GM12878 (cell line): ENCODE measurements around the gene USH2A. TPM values are rescaled to one million over a fixed set of nuclear protein-coding genes. Genes with fewer than 3 reads are reported as not detected.

ENCODE experiments used
- ATAC-seq: fragments of 200-7000 bp; cut with Tn5 transposase; 3 replicates; pipeline ENCODE4 v1.9.1; 2020; ENCODE audit warnings: mild to moderate bottlenecking, moderate library complexity
- BruUV-seq: library from RNA; stranded (reverse); fragments of 400-500 nt; replicated peaks from 2 replicates; lab custom pipeline; 2021; lab: Mats Ljungman, UMichigan
- CTCF ChIA-PET: fragments of 300-600 bp; sonication (Branson Sonifier 250); formaldehyde crosslinking; extraction: SDS; loops from one replicate; lab custom pipeline; 2021; ENCODE audit warnings: inconsistent platforms; lab: Yijun Ruan, JAX
- POLR2A ChIA-PET: fragments of 350-600 bp; formaldehyde crosslinking; extraction: SDS; loops from one replicate; lab custom pipeline; 2021; ENCODE audit warnings: inconsistent platforms; lab: Charles Lee
- RAD21 ChIA-PET: fragments of 300-600 bp; sonication (Branson Sonifier 250); formaldehyde crosslinking; loops from one replicate; lab custom pipeline; 2023; ENCODE audit warnings: antibody characterized with exemption; ENCODE audit not compliant: unreplicated experiment; lab: Charles Lee
- SMC1A ChIA-PET: fragments of 300-600 bp; sonication (Branson Sonifier 250); formaldehyde crosslinking; loops from one replicate; lab custom pipeline; 2023; ENCODE audit not compliant: unreplicated experiment, uncharacterized antibody; lab: Charles Lee
- DNase-seq: peaks from one replicate; pipeline ENCODE4 v3.0.0-alpha.2; 2011; ENCODE audit warnings: low read depth, low spot score
- FAIRE-seq: peaks from 3 replicates; lab custom pipeline; 2011; peaks lifted over from hg19 to GRCh38; lab: Jason Lieb, UNC
- H2AFZ ChIP-seq: 2 replicates; pipeline ENCODE4 v1.6.0; 2011; ENCODE audit warnings: low read depth, low read length, control low read depth; ENCODE audit not compliant: control insufficient read depth
- H3K27ac ChIP-seq: 2 replicates; pipeline ENCODE4 v1.5.1; 2011; ENCODE audit warnings: control low read depth; ENCODE audit not compliant: control insufficient read depth, insufficient read depth
- H3K27me3 ChIP-seq, 2 experiments: replicated peaks in 1 of 2; 2 replicates each; pipeline versions ENCODE4 v1.6.0 to v1.6.1; 2011; ENCODE audit warnings: low read length in 1 of 2; ENCODE audit not compliant: control insufficient read depth in 2 of 2, insufficient read depth in 2 of 2
- H3K36me3 ChIP-seq, 2 experiments: 2 replicates each; pipeline ENCODE4 v1.5.1; 2011; ENCODE audit warnings: low read length in 1 of 2; ENCODE audit not compliant: control insufficient read depth in 2 of 2, insufficient read depth in 2 of 2
- H3K4me1 ChIP-seq: 2 replicates; pipeline ENCODE4 v1.6.1; 2011; ENCODE audit warnings: mild to moderate bottlenecking, low read length, moderate library complexity, mixed read lengths; ENCODE audit not compliant: control insufficient read depth, insufficient read depth
- H3K4me2 ChIP-seq: 2 replicates; pipeline ENCODE4 v1.6.0; 2011; ENCODE audit warnings: control low read depth; ENCODE audit not compliant: control insufficient read depth, insufficient read depth
- H3K4me3 ChIP-seq: fragments of 200-600 bp; sonication (generic); 2 replicates; pipeline ENCODE4 v1.5.1; 2016
- H3K79me2 ChIP-seq: 2 replicates; pipeline ENCODE4 v1.6.0; 2011; ENCODE audit warnings: low read length; ENCODE audit not compliant: control insufficient read depth, insufficient read depth
- H3K9ac ChIP-seq: 2 replicates; pipeline ENCODE4 v1.8.0; 2011; ENCODE audit warnings: low read length, control low read depth, mixed read lengths; ENCODE audit not compliant: control insufficient read depth, insufficient read depth
- H3K9me3 ChIP-seq: replicated peaks from 3 replicates; pipeline ENCODE4 v1.5.1; 2011; ENCODE audit warnings: mild to moderate bottlenecking, low read length; ENCODE audit not compliant: control insufficient read depth, insufficient read depth
- H4K20me1 ChIP-seq: 2 replicates; pipeline ENCODE4 v1.6.0; 2011; ENCODE audit not compliant: control insufficient read depth, insufficient read depth
- ATF3 ChIP-seq: IDR thresholded peaks from 2 replicates; pipeline ENCODE4 v1.6.1; 2011; ENCODE audit warnings: low read depth, mild to moderate bottlenecking, low read length, moderate library complexity, borderline replicate concordance; ENCODE audit errors: extremely low read depth
- ATF7 ChIP-seq: fragments of 450-650 bp; IDR thresholded peaks from 2 replicates; pipeline ENCODE4 v1.6.1; 2016; ENCODE audit warnings: low read depth, mild to moderate bottlenecking
- CBX3 ChIP-seq: fragments of 200-600 bp; sonication (generic); IDR thresholded peaks from 2 replicates; pipeline ENCODE4 v1.6.1; 2016; ENCODE audit warnings: low read depth, borderline replicate concordance
- CHD1 ChIP-seq: IDR thresholded peaks from 2 replicates; pipeline ENCODE4 v1.6.1; 2012; ENCODE audit warnings: low read depth, low read length, improper control_type of control experiment
- EGR1 ChIP-seq, 2 experiments: IDR thresholded peaks; 1 replicate in 1 of 2; 2 replicates in 1 of 2; pipeline ENCODE4 v1.6.1; 2011 to 2012; ENCODE audit warnings: low read depth in 2 of 2, low read length in 2 of 2, borderline replicate concordance in 1 of 2, mild to moderate bottlenecking in 1 of 2, moderate library complexity in 1 of 2
- EZH2 ChIP-seq: IDR thresholded peaks from 2 replicates; pipeline ENCODE4 v1.6.1; 2012; ENCODE audit warnings: low read depth, mild to moderate bottlenecking, control low read depth, inconsistent platforms, low read length, borderline replicate concordance; ENCODE audit not compliant: control insufficient read depth
- FOS ChIP-seq: IDR thresholded peaks from 3 replicates; pipeline ENCODE4 v1.6.1; 2011; ENCODE audit warnings: borderline replicate concordance; ENCODE audit not compliant: insufficient read length; ENCODE audit errors: extremely low read depth
- IRF3 ChIP-seq: fragments of 450-650 bp; IDR thresholded peaks from 2 replicates; pipeline ENCODE4 v1.6.1; 2014; ENCODE audit warnings: mild to moderate bottlenecking
- JUNB ChIP-seq: IDR thresholded peaks from 2 replicates; pipeline ENCODE4 v1.6.1; 2016; ENCODE audit warnings: antibody characterized with exemption, mild to moderate bottlenecking
- KAT2A ChIP-seq: conservative IDR thresholded peaks from 2 replicates; pipeline ENCODE4 v1.6.1; 2011; ENCODE audit warnings: low read depth, low read length; ENCODE audit not compliant: control insufficient read depth
- MTA3 ChIP-seq: IDR thresholded peaks from 2 replicates; pipeline ENCODE4 v1.6.1; 2012; ENCODE audit warnings: low read length, inconsistent platforms, borderline replicate concordance
- PAX8 ChIP-seq: fragments of 450-650 bp; IDR thresholded peaks from 2 replicates; pipeline ENCODE4 v1.6.1; 2017; ENCODE audit warnings: mild to moderate bottlenecking, moderate library complexity
- PBX3 ChIP-seq: IDR thresholded peaks from 2 replicates; pipeline ENCODE4 v1.6.1; 2011; ENCODE audit warnings: mild to moderate bottlenecking, low read depth, low read length, moderate library complexity; ENCODE audit not compliant: insufficient replicate concordance
- PKNOX1 ChIP-seq: fragments of 450-650 bp; IDR thresholded peaks from 2 replicates; pipeline ENCODE4 v1.6.1; 2016; ENCODE audit warnings: mild to moderate bottlenecking
- POLR2AphosphoS2 ChIP-seq: IDR thresholded peaks from 2 replicates; pipeline ENCODE4 v1.6.1; 2011; ENCODE audit warnings: low read depth, mild to moderate bottlenecking, low read length, improper control_type of control experiment, moderate library complexity
- POLR2AphosphoS5 ChIP-seq: IDR thresholded peaks from 2 replicates; pipeline ENCODE4 v1.6.1; 2011; ENCODE audit warnings: mild to moderate bottlenecking, low read length, inconsistent platforms
- TARDBP ChIP-seq: IDR thresholded peaks from 2 replicates; pipeline ENCODE4 v1.6.1; 2016; ENCODE audit warnings: borderline replicate concordance
- ZNF687 ChIP-seq: fragments of 450-650 bp; IDR thresholded peaks from 2 replicates; pipeline ENCODE4 v1.6.1; 2017; ENCODE audit warnings: mild to moderate bottlenecking, moderate library complexity
- WGBS: methylation state at CpG from one replicate; pipeline ENCODE4 v1.1.6; 2016; ENCODE audit warnings: low lambda C conversion rate; ENCODE audit not compliant: insufficient replicate concordance, insufficient coverage; ENCODE audit errors: missing lambda C conversion rate; 5-methylcytosine and 5-hydroxymethylcytosine counted together
- in situ Hi-C: fragments of 300-500 bp; cut with MboI; formaldehyde crosslinking; loops from 9 replicates; pipeline ENCODE4 v1.14.3; 2018; ENCODE audit warnings: mixed read lengths
- intact Hi-C: fragments of 100-400 bp; cut with micrococcal nuclease; formaldehyde crosslinking; loops from one replicate; pipeline ENCODE4 v1.14.2; 2022; ENCODE audit not compliant: unreplicated experiment
- polyA plus RNA-seq, 11 experiments: library from polyadenylated mRNA; depleted of rRNA in 4 of 11; unstranded in 6 of 11; stranded (reverse) in 5 of 11; fragments of >200 nt; fragmentation: Nextera tagmentation in 4 of 11; fragmentation: Illumina TruSeq in 1 of 11; extraction: Ambion mirVana in 4 of 11; extraction: Trizol in 1 of 11; gene quantifications; 1 replicate in 1 of 11; 2 replicates in 10 of 11; pipeline versions ENCODE4 v1.2.1 to v1.2.3, GENCODE V29; 2011 to 2016; ENCODE audit warnings: inconsistent platforms in 2 of 11, missing spikeins in 2 of 11, low read depth in 1 of 11
- total RNA-seq, 4 experiments: library from RNA; depleted of rRNA in 3 of 4; stranded (reverse); fragments of >200 nt in 3 of 4; fragmentation: Illumina TruSeq in 1 of 4; extraction: Trizol in 1 of 4; gene quantifications; 2 replicates each; pipeline versions ENCODE4 v1.2.1 to v1.2.3, GENCODE V29; 2013 to 2021

Gene USH2A
- total and polyA plus RNA-seq, 10 of the 15 experiments (the other 5 are each of a cell fraction or from before 2014, with no cell fraction given): under 0.01 to 0.20 (median 0.01) TPM; not detected in 2

- DNase-seq (no peak), FAIRE-seq (no peak), ATAC-seq (no peak)
- Histone ChIP-seq H3K4me3 (no peak overlapping the region), H3K36me3 (no peaks in the 10 kb centered on the region), H3K79me2 (no peaks in the 10 kb centered on the region), H3K27me3 (no peaks in the 10 kb centered on the region), H2AFZ (no peak overlapping the region), H3K9me3 (no peaks in the 10 kb centered on the region), H3K4me1 (no peaks in the 10 kb centered on the region), H3K9ac (no peak overlapping the region), H4K20me1 (no peaks in the 10 kb centered on the region), H3K27ac (no peak overlapping the region), H3K4me2 (no peak overlapping the region)
- CTCF ChIA-PET: no interaction called here
- no TSS peak for BruUV-seq
- WGBS: 53% methylated on average over 4 of the region's 4 CpGs
- intact Hi-C loops: no loop called here
- SMC1A ChIA-PET: interaction anchor here (2.6 kb wide), 1 partner anchor 20 kb away, joined by 7 read pairs; no protein-coding TSS in a partner anchor
- RAD21 ChIA-PET: no interaction called here
- POLR2A ChIA-PET: no interaction called here
- in situ Hi-C loops: no loop called here
- TF ChIP-seq ZNF687 (no peak), ATF3 (no peak), EGR1 (IDR thresholded peaks at IDR 0.05; ENCODE audit: borderline replicate concordance in 1 of 2, low read depth in 2 of 2, low read length in 2 of 2) (no peak), MTA3 (no peak), KAT2A (no peak), PBX3 (no peak), PKNOX1 (no peak), PAX8 (no peak), ATF7 (no peak), POLR2AphosphoS2 (no peak), TARDBP (no peak), JUNB (no peak), IRF3 (no peak), EZH2 (no peak), CHD1 (no peak), POLR2AphosphoS5 (no peak), CBX3 (no peak), FOS (no peak)
Measured at GRCh38 chr1:216095400-216095799, 327.8 kb downstream of the USH2A start.
